HepG2 (cell line): ENCODE measurements around the gene EPB41L5. TPM values are rescaled to one million over a fixed set of nuclear protein-coding genes. Genes with fewer than 3 reads are reported as not detected.
A peak's percentile ranks its signal among the peaks of the same experiment; 100 is the strongest.

Experiments
- CBX1 ChIP-seq: IDR thresholded peaks from one replicate; pipeline ENCODE4 v1.6.1; 2016; ENCODE audit warnings: antibody characterized with exemption, low read depth
- CCAR2 ChIP-seq: fragments of 200-400 bp; formaldehyde crosslinking; optimal IDR thresholded peaks from 2 replicates; pipeline ENCODE3; 2018; ENCODE audit warnings: low read depth, mild to moderate bottlenecking, low read length, moderate library complexity
- CREB1 ChIP-seq, 2 experiments: fragments of 450-650 bp in 1 of 2; IDR thresholded peaks; 2 replicates each; pipeline ENCODE4 v1.6.1; 2016 to 2017; ENCODE audit warnings: control low read depth in 1 of 2, mild to moderate bottlenecking in 1 of 2, missing compliant biosample characterization in 1 of 2, missing genetic modification characterization in 1 of 2
- JARID2 ChIP-seq: sonication (generic); formaldehyde crosslinking; IDR thresholded peaks from 2 replicates; pipeline ENCODE4 v1.8.1; 2023; ENCODE audit warnings: missing genetic modification reagents, inconsistent platforms; ENCODE audit not compliant: insufficient replicate concordance
- KDM5A ChIP-seq: fragments of 200-600 bp; sonication (generic); IDR thresholded peaks from 2 replicates; pipeline ENCODE4 v1.7.0; 2018; ENCODE audit warnings: antibody characterized with exemption, mild to moderate bottlenecking, low read length, borderline replicate concordance
- NFRKB ChIP-seq: fragments of 450-650 bp; IDR thresholded peaks from 2 replicates; pipeline ENCODE4 v1.6.1; 2017
- NR1H2 ChIP-seq: sonication (generic); formaldehyde crosslinking; IDR thresholded peaks from 2 replicates; pipeline ENCODE4 v1.8.1; 2022; ENCODE audit warnings: low read depth, missing genetic modification reagents, borderline replicate concordance
- POLR2A ChIP-seq, 2 experiments: IDR thresholded peaks; 2 replicates each; pipeline ENCODE4 v1.6.1; 2011; ENCODE audit warnings: low read depth in 2 of 2, low read length in 2 of 2, mild to moderate bottlenecking in 1 of 2, moderate library complexity in 1 of 2; ENCODE audit not compliant: insufficient read depth in 1 of 2
- RBAK ChIP-seq: sonication (generic); formaldehyde crosslinking; IDR thresholded peaks from 2 replicates; pipeline ENCODE4 v1.5.1; 2020; ENCODE audit warnings: mild to moderate bottlenecking, missing genetic modification reagents
- RELA ChIP-seq: sonication (generic); formaldehyde crosslinking; IDR thresholded peaks from 2 replicates; pipeline ENCODE4 v1.4.0; 2020; ENCODE audit warnings: missing genetic modification reagents
- RFX1 ChIP-seq: fragments of 450-650 bp; IDR thresholded peaks from 2 replicates; pipeline ENCODE4 v1.6.1; 2017
- RFX5 ChIP-seq: IDR thresholded peaks from 2 replicates; pipeline ENCODE4 v1.6.1; 2011; ENCODE audit warnings: low read depth, low read length, improper control_type of control experiment
- SKI ChIP-seq: fragments of 450-650 bp; IDR thresholded peaks from one replicate; pipeline ENCODE4 v1.6.1; 2018; ENCODE audit warnings: mild to moderate bottlenecking; ENCODE audit not compliant: partially characterized antibody
- SMC3 ChIP-seq: IDR thresholded peaks from 2 replicates; pipeline ENCODE4 v1.6.1; 2011; ENCODE audit warnings: low read length, improper control_type of control experiment
- TEAD3 ChIP-seq: optimal IDR thresholded peaks from 2 replicates; pipeline ENCODE3; 2016; ENCODE audit warnings: borderline replicate concordance
- THAP11 ChIP-seq: IDR thresholded peaks from 2 replicates; pipeline ENCODE4 v1.6.1; 2016; ENCODE audit warnings: missing biosample characterization, missing genetic modification reagents
- YY1 ChIP-seq: IDR thresholded peaks from 2 replicates; pipeline ENCODE4 v1.6.1; 2011; ENCODE audit warnings: low read length, low read depth, moderate library complexity, mild to moderate bottlenecking; ENCODE audit not compliant: insufficient read depth, insufficient replicate concordance
- ZMYM2 ChIP-seq: sonication (generic); formaldehyde crosslinking; IDR thresholded peaks from 2 replicates; pipeline ENCODE4 v1.8.0; 2022; ENCODE audit warnings: mild to moderate bottlenecking, missing genetic modification reagents
- ZNF552 ChIP-seq: sonication (generic); formaldehyde crosslinking; IDR thresholded peaks from 2 replicates; pipeline ENCODE4 v1.9.0; 2022; ENCODE audit warnings: missing genetic modification reagents, mild to moderate bottlenecking, borderline replicate concordance
- polyA plus RNA-seq, 8 experiments: library from polyadenylated mRNA; depleted of rRNA in 3 of 8; stranded (reverse) in 7 of 8; unstranded in 1 of 8; fragments of >200 nt; fragmentation: Illumina TruSeq in 4 of 8; extraction: Trizol in 4 of 8; gene quantifications; 2 replicates each; pipeline versions ENCODE4 v1.2.1 to v1.2.3, GENCODE V29; 2011 to 2016; ENCODE audit warnings: low read depth in 4 of 8, missing spikeins in 1 of 8, mixed read lengths in 1 of 8; ENCODE audit not compliant: insufficient read depth in 1 of 8
- total RNA-seq, 5 experiments: library from RNA; depleted of rRNA; stranded (reverse); fragments of >200 nt; fragmentation: Illumina TruSeq; extraction: Trizol; gene quantifications; 2 replicates each; pipeline ENCODE4 v1.2.3, GENCODE V29; 2016; ENCODE audit warnings: low read depth in 1 of 5
- TF ChIP-seq, protein P1 (sequence below), 2 experiments: fragments of 450-650 bp in 1 of 2; sonication (generic) in 1 of 2; formaldehyde crosslinking in 1 of 2; IDR thresholded peaks; 2 replicates each; pipeline versions ENCODE4 v1.6.1 to v1.8.0; 2016 to 2022; ENCODE audit warnings: antibody characterized with exemption in 1 of 2, mild to moderate bottlenecking in 1 of 2, missing genetic modification reagents in 1 of 2
- TF ChIP-seq, protein P2 (sequence below): sonication (generic); formaldehyde crosslinking; IDR thresholded peaks from 2 replicates; pipeline ENCODE4 v1.9.0; 2021; ENCODE audit warnings: missing genetic modification reagents, borderline replicate concordance

The EPB41L5 gene
- total and polyA plus RNA-seq, 2 of the 13 experiments (the other 11 are each of a cell fraction or from before 2014, with no cell fraction given) = 40.5 to 47.5 TPM

DNA sequence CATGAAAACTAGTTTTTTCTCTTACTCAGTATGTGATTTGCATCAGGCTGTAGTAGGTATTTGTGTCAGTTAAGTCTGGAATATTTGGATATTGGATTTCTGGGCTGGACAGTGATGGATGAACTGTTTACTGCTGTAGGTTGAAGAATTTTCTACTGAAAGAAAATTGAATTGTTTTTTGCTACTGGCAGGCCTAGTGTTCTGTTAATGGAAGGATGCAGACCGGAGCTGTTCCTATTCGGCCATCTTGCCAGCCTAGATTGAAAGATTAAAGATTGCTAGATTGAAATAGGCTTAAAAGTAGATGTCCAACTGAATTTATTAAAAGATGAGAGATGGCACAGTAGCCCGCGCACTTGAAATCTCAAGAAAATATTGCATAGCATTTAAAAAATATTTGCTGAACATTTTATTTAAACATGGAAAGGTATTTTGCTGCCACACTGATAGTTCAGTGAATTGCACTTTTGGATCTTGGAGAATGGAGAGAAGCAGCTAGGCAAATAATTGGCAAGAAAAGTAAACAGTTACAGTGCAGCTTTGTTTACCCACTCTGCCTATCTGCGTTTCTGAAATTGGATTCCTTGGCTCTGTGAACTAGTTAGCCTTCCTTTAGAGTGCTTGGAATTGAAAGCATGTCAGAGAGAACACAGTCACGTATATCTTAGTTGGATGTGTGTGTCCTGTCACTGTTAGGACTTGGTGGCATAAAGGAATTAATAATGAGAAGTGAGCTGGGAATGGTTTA lies 54.1 kb downstream of the EPB41L5 start (continued):
- peak; percentile 34; the same call in 1 of the 2 replicates for TF ChIP-seq SMC3
- TF ChIP-seq RFX1 = no peak
- no peak for TF ChIP-seq NFRKB
- TF ChIP-seq, protein P1, sequence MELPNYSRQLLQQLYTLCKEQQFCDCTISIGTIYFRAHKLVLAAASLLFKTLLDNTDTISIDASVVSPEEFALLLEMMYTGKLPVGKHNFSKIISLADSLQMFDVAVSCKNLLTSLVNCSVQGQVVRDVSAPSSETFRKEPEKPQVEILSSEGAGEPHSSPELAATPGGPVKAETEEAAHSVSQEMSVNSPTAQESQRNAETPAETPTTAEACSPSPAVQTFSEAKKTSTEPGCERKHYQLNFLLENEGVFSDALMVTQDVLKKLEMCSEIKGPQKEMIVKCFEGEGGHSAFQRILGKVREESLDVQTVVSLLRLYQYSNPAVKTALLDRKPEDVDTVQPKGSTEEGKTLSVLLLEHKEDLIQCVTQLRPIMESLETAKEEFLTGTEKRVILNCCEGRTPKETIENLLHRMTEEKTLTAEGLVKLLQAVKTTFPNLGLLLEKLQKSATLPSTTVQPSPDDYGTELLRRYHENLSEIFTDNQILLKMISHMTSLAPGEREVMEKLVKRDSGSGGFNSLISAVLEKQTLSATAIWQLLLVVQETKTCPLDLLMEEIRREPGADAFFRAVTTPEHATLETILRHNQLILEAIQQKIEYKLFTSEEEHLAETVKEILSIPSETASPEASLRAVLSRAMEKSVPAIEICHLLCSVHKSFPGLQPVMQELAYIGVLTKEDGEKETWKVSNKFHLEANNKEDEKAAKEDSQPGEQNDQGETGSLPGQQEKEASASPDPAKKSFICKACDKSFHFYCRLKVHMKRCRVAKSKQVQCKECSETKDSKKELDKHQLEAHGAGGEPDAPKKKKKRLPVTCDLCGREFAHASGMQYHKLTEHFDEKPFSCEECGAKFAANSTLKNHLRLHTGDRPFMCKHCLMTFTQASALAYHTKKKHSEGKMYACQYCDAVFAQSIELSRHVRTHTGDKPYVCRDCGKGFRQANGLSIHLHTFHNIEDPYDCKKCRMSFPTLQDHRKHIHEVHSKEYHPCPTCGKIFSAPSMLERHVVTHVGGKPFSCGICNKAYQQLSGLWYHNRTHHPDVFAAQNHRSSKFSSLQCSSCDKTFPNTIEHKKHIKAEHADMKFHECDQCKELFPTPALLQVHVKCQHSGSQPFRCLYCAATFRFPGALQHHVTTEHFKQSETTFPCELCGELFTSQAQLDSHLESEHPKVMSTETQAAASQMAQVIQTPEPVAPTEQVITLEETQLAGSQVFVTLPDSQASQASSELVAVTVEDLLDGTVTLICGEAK (IDR thresholded peaks at IDR 0.05) = no peak
- TF ChIP-seq, protein P1 (CRISPR knock-in tag; IDR thresholded peaks at IDR 0.05) = no peak; the same call in 1 of the 2 replicates
- TF ChIP-seq, protein P2, sequence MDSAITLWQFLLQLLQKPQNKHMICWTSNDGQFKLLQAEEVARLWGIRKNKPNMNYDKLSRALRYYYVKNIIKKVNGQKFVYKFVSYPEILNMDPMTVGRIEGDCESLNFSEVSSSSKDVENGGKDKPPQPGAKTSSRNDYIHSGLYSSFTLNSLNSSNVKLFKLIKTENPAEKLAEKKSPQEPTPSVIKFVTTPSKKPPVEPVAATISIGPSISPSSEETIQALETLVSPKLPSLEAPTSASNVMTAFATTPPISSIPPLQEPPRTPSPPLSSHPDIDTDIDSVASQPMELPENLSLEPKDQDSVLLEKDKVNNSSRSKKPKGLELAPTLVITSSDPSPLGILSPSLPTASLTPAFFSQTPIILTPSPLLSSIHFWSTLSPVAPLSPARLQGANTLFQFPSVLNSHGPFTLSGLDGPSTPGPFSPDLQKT = no peak
- peak; percentile 83 for TF ChIP-seq THAP11 (CRISPR knock-in tag)
- TF ChIP-seq RFX5 = no peak
- peak; percentile 9; the same call in 1 of the 2 replicates for TF ChIP-seq KDM5A
- no peak for TF ChIP-seq NR1H2 (CRISPR knock-in tag)
- TF ChIP-seq YY1 = peak; percentile 82
- TF ChIP-seq RBAK = no peak
- no peak for TF ChIP-seq ZNF552 (CRISPR knock-in tag)
- peak; percentile 55 for TF ChIP-seq SKI
- TF ChIP-seq JARID2 (CRISPR knock-in tag) = peak; percentile 43
- no peak for TF ChIP-seq RELA (CRISPR knock-in tag)
- TF ChIP-seq CBX1 = no peak
- no peak for TF ChIP-seq CCAR2
- TF ChIP-seq CREB1 (IDR thresholded peaks at IDR 0.05) = no peak; the same call in 1 of the 2 replicates
- TF ChIP-seq CREB1 (CRISPR knock-in tag; IDR thresholded peaks at IDR 0.05) = peak; percentile 68
- TF ChIP-seq ZMYM2 (CRISPR knock-in tag) = peak; percentile 70; the same call in 1 of the 2 replicates
- TF ChIP-seq POLR2A (IDR thresholded peaks at IDR 0.05; ENCODE audit: insufficient read depth in 1 of 2, low read depth in 2 of 2, low read length in 2 of 2) = no peak; a peak in 1 of 4 replicates
- peak; percentile 99 for TF ChIP-seq TEAD3
